HEK293T (cell line): ENCODE data around the gene STARD5.

ENCODE experiments used
- ARNT ChIP-seq: fragments of 450-650 bp; IDR thresholded peaks from 2 replicates; pipeline ENCODE4 v1.6.1; 2017; ENCODE audit warnings: mild to moderate bottlenecking
- BHLHE40 ChIP-seq: fragments of 450-650 bp; IDR thresholded peaks from 2 replicates; pipeline ENCODE4 v1.6.1; 2016; ENCODE audit warnings: mild to moderate bottlenecking, moderate library complexity, borderline replicate concordance
- ELF4 ChIP-seq: fragments of 450-650 bp; IDR thresholded peaks from 2 replicates; pipeline ENCODE4 v1.6.1; 2017; ENCODE audit warnings: antibody characterized with exemption
- FOXK2 ChIP-seq: fragments of 450-650 bp; IDR thresholded peaks from 2 replicates; pipeline ENCODE4 v1.6.1; 2016; ENCODE audit warnings: mild to moderate bottlenecking
- FOXM1 ChIP-seq: fragments of 450-650 bp; IDR thresholded peaks from 2 replicates; pipeline ENCODE4 v1.6.1; 2017; ENCODE audit warnings: mild to moderate bottlenecking, borderline replicate concordance
- HDGF ChIP-seq: fragments of 450-650 bp; IDR thresholded peaks from 2 replicates; pipeline ENCODE4 v1.6.1; 2017; ENCODE audit warnings: antibody characterized with exemption, borderline replicate concordance
- L3MBTL2 ChIP-seq: fragments of 450-650 bp; conservative IDR thresholded peaks from 2 replicates; pipeline ENCODE4 v1.6.1; 2016; ENCODE audit warnings: mild to moderate bottlenecking
- NFRKB ChIP-seq: fragments of 450-650 bp; IDR thresholded peaks from 2 replicates; pipeline ENCODE4 v1.6.1; 2016; ENCODE audit warnings: mild to moderate bottlenecking, moderate library complexity
- SP1 ChIP-seq: fragments of 450-650 bp; IDR thresholded peaks from 2 replicates; pipeline ENCODE4 v1.6.1; 2017
- SUZ12 ChIP-seq: fragments of 450-650 bp; IDR thresholded peaks from 2 replicates; pipeline ENCODE4 v1.6.1; 2016; ENCODE audit warnings: mild to moderate bottlenecking
- TARDBP ChIP-seq: fragments of 450-650 bp; IDR thresholded peaks from 2 replicates; pipeline ENCODE4 v1.6.1; 2016
- ZNF384 ChIP-seq: fragments of 450-650 bp; IDR thresholded peaks from 2 replicates; pipeline ENCODE4 v1.6.1; 2016

GRCh38 chr15:81296186-81296585 is 27.8 kb downstream of the STARD5 start:
- TF ChIP-seq ELF4 (no peak), HDGF (no peak), TARDBP (no peak), ARNT (no peak), SUZ12 (no peak), FOXM1 (no peak), L3MBTL2 (no peak), NFRKB (no peak), SP1 (no peak), FOXK2 (no peak), BHLHE40 (no peak), ZNF384 (no peak)
